ENCODE data around the gene SND1. TPM values are rescaled to one million over a fixed set of nuclear protein-coding genes. Genes with fewer than 3 reads are reported as not detected.

SND1 gene
- total and polyA plus RNA-seq, 12 donors, result 58.9 to 266 (median 132) TPM

DNA sequence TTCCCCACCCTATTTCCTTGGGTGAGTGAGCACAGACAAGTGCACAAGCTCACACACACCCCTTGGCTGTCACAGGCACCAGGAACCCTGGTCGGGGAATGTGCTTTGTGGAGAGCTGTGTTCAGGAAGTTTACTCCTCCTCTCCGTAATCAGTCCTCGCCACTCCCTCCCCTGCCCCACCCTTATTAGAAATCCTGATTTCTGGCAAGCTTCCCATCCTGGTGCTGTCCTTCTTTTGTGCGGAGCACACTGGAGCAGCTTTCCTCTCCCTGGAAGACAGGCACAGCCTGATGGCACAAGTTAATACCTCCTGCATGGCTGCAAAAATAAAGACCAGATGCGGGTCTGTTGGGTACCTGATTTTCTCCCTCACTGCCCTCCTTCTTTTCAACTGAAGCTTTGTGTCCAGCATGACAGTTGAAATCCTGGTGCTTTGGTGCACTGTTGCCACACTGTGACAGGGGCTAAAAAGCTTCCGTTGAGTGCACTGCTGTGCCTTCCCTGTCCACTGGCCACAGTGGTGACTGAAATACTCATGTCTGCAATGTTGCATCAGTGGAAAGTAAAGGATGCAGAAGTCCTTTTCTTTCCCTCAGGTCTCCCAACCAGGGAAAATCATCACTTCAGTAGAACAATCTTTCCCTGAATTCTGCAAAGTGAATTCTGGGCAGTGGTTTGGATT, 324.2 kb downstream of the SND1 start:
- Histone ChIP-seq H3K9me3 (replicated peaks in 1 of 3) (no peaks in the 10 kb centered on the region), H3K4me1 (replicated peaks in 1 of 2) (no peaks in the 10 kb centered on the region), H3K27ac (no peak overlapping the region), H3K27me3 (no peaks in the 10 kb centered on the region), H3K4me3 (no peak overlapping the region), H3K36me3 (replicated peaks in 1 of 2) (no peaks in the 10 kb centered on the region)
- 74 to 89% (median 80%) methylated on average over 6 of the region's 6 CpGs for WGBS, 4 donors
- TF ChIP-seq, protein P1, sequence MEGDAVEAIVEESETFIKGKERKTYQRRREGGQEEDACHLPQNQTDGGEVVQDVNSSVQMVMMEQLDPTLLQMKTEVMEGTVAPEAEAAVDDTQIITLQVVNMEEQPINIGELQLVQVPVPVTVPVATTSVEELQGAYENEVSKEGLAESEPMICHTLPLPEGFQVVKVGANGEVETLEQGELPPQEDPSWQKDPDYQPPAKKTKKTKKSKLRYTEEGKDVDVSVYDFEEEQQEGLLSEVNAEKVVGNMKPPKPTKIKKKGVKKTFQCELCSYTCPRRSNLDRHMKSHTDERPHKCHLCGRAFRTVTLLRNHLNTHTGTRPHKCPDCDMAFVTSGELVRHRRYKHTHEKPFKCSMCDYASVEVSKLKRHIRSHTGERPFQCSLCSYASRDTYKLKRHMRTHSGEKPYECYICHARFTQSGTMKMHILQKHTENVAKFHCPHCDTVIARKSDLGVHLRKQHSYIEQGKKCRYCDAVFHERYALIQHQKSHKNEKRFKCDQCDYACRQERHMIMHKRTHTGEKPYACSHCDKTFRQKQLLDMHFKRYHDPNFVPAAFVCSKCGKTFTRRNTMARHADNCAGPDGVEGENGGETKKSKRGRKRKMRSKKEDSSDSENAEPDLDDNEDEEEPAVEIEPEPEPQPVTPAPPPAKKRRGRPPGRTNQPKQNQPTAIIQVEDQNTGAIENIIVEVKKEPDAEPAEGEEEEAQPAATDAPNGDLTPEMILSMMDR (IDR thresholded peaks at IDR 0.05), result no peak
- TF ChIP-seq POLR2A (IDR thresholded peaks at IDR 0.05), result no peak
- peak in 2 of 7 donors; percentile 23 for DNase-seq
- intact Hi-C loops (cut with DNase I), result no loop called here

- WGBS, 4 donors, result 93 to 97% (median 94%) methylated on average over 5 to 7 of the region's 7 CpGs
- H3K9me3 ChIP-seq (replicated peaks in 1 of 3), result no peaks in the 10 kb centered on the region
- H3K27me3 ChIP-seq, result no peaks in the 10 kb centered on the region
- H3K27ac ChIP-seq, result no peak overlapping the region
- no peak overlapping the region for H3K4me3 ChIP-seq
- H3K36me3 ChIP-seq (replicated peaks in 1 of 2), result no peaks in the 10 kb centered on the region
- no peak for DNase-seq
- H3K4me1 ChIP-seq (replicated peaks in 1 of 2), result no peaks in the 10 kb centered on the region
- TF ChIP-seq, protein P1 (IDR thresholded peaks at IDR 0.05), result no peak
- TF ChIP-seq POLR2A (IDR thresholded peaks at IDR 0.05), result no peak
- intact Hi-C loops (cut with DNase I), result no loop called here
Observed at GRCh38 chr7:127976738-127977120, 324.7 kb downstream of the SND1 start.

DNA sequence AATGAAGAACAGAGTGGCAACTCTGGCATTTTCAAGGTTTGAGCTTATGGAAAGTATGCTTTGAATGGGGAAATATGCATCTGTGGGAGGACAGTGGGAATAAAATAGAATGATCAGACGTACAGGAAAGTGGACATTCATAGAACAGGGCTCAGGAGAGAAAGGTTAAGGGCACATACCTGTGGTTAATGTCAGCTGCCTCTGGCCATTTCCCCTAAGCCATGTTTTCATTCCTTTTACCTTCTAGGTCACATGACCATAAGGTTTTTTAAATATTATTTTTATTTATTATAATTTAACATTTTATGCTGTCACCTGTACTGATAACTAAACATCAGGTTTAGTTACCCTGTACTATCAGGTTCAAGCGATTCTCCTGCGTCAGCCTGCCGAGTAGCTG, 326.4 kb downstream of the SND1 start:
- TF ChIP-seq, protein P1 (IDR thresholded peaks at IDR 0.05), result no peak
- TF ChIP-seq POLR2A (IDR thresholded peaks at IDR 0.05), result no peak
- Histone ChIP-seq H3K4me3 (no peak overlapping the region), H3K27ac (no peak overlapping the region), H3K27me3 (no peaks in the 10 kb centered on the region), H3K9me3 (replicated peaks in 1 of 3) (no peaks in the 10 kb centered on the region), H3K4me1 (replicated peaks in 1 of 2) (no peaks in the 10 kb centered on the region), H3K36me3 (replicated peaks in 1 of 2) (no peaks in the 10 kb centered on the region)
- intact Hi-C loops (cut with DNase I), result no loop called here
- WGBS, 4 donors, result 91 to 98% (median 96%) methylated on average over 4 of the region's 4 CpGs
- no peak for DNase-seq

- DNase-seq, result no peak
- TF ChIP-seq POLR2A (IDR thresholded peaks at IDR 0.05), result no peak
- TF ChIP-seq, protein P1 (IDR thresholded peaks at IDR 0.05), result no peak
- no peaks in the 10 kb centered on the region for H3K9me3 ChIP-seq (replicated peaks in 1 of 3)
- no peak overlapping the region for H3K27ac ChIP-seq
- no peaks in the 10 kb centered on the region for H3K27me3 ChIP-seq
- no peaks in the 10 kb centered on the region for H3K4me1 ChIP-seq (replicated peaks in 1 of 2)
- no peaks in the 10 kb centered on the region for H3K36me3 ChIP-seq (replicated peaks in 1 of 2)
- H3K4me3 ChIP-seq, result no peak overlapping the region
- 97% methylated on average over 9 of the region's 9 CpGs for WGBS, 4 donors
- intact Hi-C loops (cut with DNase I), result no loop called here
Observed at GRCh38 chr7:127979113-127979727, 327.2 kb downstream of the SND1 start.
